ENCODE data around the gene SCYGR1.

SCYGR1 gene

GRCh38 chr2:227373389-227373788, 14.4 kb downstream of the SCYGR1 start:
- Mint-ChIP-seq H3K4me1 (peaks cover 19% of the 10 kb centered on the region), H3K27me3 (ENCODE audit: low read depth) (no peaks in the 10 kb centered on the region), H3K36me3 (ENCODE audit: low read depth) (no peaks in the 10 kb centered on the region), H3K4me3 (no peak overlapping the region), H3K9me3 (no peaks in the 10 kb centered on the region), H3K27ac (no peak overlapping the region)
- TF ChIP-seq CTCF (IDR thresholded peaks at IDR 0.05; ENCODE audit: unreplicated experiment in 3 of 3), result no peak

GRCh38 chr2:227370791-227371312, 16.9 kb downstream of the SCYGR1 start:
- Mint-ChIP-seq H3K27ac (peak overlapping the region in 2 of 3 experiments; percentile 49 to 77), H3K36me3 (ENCODE audit: low read depth) (no peaks in the 10 kb centered on the region), H3K4me3 (no peak overlapping the region), H3K27me3 (ENCODE audit: low read depth) (no peaks in the 10 kb centered on the region), H3K4me1 (peaks cover 30% of the 10 kb centered on the region), H3K9me3 (no peaks in the 10 kb centered on the region)
- no peak for TF ChIP-seq CTCF (IDR thresholded peaks at IDR 0.05; ENCODE audit: unreplicated experiment in 3 of 3)

GRCh38 chr2:227370092-227370491, 17.7 kb downstream of the SCYGR1 start:
- Mint-ChIP-seq H3K36me3 (ENCODE audit: low read depth) (no peaks in the 10 kb centered on the region), H3K4me3 (no peak overlapping the region), H3K4me1 (peaks cover 32% of the 10 kb centered on the region), H3K27ac (no peak overlapping the region), H3K27me3 (ENCODE audit: low read depth) (no peaks in the 10 kb centered on the region), H3K9me3 (no peaks in the 10 kb centered on the region)
- no peak for TF ChIP-seq CTCF (IDR thresholded peaks at IDR 0.05; ENCODE audit: unreplicated experiment in 3 of 3)

- H3K36me3 Mint-ChIP-seq (ENCODE audit: low read depth), result no peaks in the 10 kb centered on the region
- H3K9me3 Mint-ChIP-seq, result no peaks in the 10 kb centered on the region
- no peak overlapping the region for H3K4me3 Mint-ChIP-seq
- no peaks in the 10 kb centered on the region for H3K27me3 Mint-ChIP-seq (ENCODE audit: low read depth)
- no peak for TF ChIP-seq CTCF (IDR thresholded peaks at IDR 0.05; ENCODE audit: unreplicated experiment in 3 of 3)
- peaks cover 32% of the 10 kb centered on the region for H3K4me1 Mint-ChIP-seq
- H3K27ac Mint-ChIP-seq, result no peak overlapping the region
Measured at GRCh38 chr2:227368574-227368973, 19.2 kb downstream of the SCYGR1 start.

GRCh38 chr2:227367427-227367795, 20.3 kb downstream of the SCYGR1 start:
- no peak overlapping the region for H3K4me3 Mint-ChIP-seq
- H3K4me1 Mint-ChIP-seq, result peaks cover 32% of the 10 kb centered on the region
- peak overlapping the region in 1 of 3 experiments; percentile 26 for H3K27ac Mint-ChIP-seq
- TF ChIP-seq CTCF (IDR thresholded peaks at IDR 0.05; ENCODE audit: unreplicated experiment in 3 of 3), result no peak
- H3K36me3 Mint-ChIP-seq (ENCODE audit: low read depth), result no peaks in the 10 kb centered on the region
- no peaks in the 10 kb centered on the region for H3K27me3 Mint-ChIP-seq (ENCODE audit: low read depth)
- H3K9me3 Mint-ChIP-seq, result no peaks in the 10 kb centered on the region

- no peaks in the 10 kb centered on the region for H3K9me3 Mint-ChIP-seq
- H3K36me3 Mint-ChIP-seq (ENCODE audit: low read depth), result no peaks in the 10 kb centered on the region
- H3K27ac Mint-ChIP-seq, result peak overlapping the region in 1 of 3 experiments; percentile 26
- H3K27me3 Mint-ChIP-seq (ENCODE audit: low read depth), result no peaks in the 10 kb centered on the region
- peaks cover 31% of the 10 kb centered on the region for H3K4me1 Mint-ChIP-seq
- H3K4me3 Mint-ChIP-seq, result no peak overlapping the region
- no peak for TF ChIP-seq CTCF (IDR thresholded peaks at IDR 0.05; ENCODE audit: unreplicated experiment in 3 of 3)
Measured at GRCh38 chr2:227366769-227367426, 20.9 kb downstream of the SCYGR1 start.
